NCI-H82 treated with DMSO at 0.1 percent for 48 hours (cell line): ENCODE results near the gene PIP4K2A.
"Not testable (repeated sequence)": the region's sequence is repeated elsewhere in the genome, so short reads cannot be mapped to it uniquely, and the experiment has no call there.

ENCODE experiments used
- DNase-seq: peaks from one replicate; lab custom pipeline; 2025; ENCODE audit not compliant: unreplicated experiment; lab: John Stamatoyannopoulos, UW

PIP4K2A gene

DNA sequence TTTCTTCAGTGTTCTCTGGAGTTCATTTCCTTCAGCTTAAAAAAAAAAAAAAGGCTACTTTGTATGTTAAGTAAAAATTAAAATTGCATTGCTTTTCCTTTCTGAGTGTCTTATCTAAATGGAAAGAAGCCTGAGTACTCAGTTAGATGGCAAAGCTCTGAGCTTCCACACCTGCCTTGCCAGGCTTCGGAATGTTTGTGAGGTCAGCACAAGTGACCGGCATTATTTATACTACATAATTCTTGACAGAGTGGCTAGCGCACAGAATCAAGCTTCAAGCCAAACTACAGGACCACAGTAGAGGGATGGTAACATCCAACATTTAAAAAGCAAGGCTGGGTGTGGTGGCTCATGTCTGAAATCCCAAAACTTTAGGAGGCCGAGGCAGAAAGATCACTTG lies 17.3 kb downstream of the PIP4K2A start:
- no peak for DNase-seq

DNA sequence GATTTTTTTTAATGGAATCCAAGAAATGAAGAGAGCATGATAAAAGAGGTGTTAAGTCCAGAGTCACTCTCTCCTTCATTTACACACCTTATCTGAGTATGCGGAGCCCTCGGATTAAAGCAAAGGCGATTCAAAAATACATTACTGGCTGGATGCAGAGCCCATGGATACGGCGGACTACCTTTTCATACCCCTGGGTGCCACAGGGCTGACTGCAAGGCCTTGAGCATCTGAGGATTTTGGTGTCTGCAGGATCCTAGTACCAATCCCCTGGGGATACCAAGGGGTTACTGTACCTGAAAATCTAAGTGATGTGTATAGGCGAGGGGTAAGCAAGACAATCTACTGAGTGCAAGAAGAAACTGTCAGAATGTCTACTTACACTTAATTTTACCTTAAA lies 20.5 kb downstream of the PIP4K2A start:
- DNase-seq: no peak

DNA sequence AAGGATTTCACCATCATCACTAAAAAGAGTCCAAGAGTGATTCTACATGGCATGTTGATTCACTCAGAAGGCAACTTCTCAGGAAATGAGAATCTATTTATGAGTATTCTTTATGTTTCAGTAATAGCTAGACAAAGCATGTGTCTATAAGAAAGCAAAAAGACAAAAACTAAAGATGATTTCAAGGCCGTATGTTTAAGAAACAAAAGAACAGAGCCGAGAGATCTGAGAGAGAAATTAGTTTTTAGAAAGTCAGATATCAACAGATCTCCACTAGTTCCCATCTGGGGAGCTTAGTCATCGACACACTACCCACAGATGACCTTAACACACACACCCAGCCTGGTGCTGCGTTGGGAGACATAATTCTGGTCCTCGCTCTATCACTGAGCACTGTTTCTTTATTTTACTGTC lies 21.0 kb downstream of the PIP4K2A start:
- no peak for DNase-seq

DNA sequence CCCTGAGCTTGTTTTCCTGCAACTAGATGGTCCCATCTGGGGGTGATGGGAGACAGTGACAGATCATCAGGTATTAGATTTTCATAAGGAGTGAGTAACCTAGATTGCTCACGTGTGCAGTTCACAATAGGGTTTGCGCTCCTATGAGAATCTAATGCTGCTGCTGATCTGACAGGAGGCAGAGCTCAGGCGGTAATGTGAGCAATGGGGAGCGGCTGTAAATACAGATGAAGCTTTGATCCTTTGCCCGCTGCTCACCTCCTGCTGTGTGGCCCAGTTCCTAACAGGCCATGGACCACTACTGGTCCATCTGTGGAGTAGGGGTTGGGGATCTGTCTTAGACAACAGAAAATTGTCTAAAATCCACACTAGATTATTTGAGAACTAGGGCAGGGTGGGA lies 22.3 kb downstream of the PIP4K2A start:
- DNase-seq: not testable (repeated sequence)

DNA sequence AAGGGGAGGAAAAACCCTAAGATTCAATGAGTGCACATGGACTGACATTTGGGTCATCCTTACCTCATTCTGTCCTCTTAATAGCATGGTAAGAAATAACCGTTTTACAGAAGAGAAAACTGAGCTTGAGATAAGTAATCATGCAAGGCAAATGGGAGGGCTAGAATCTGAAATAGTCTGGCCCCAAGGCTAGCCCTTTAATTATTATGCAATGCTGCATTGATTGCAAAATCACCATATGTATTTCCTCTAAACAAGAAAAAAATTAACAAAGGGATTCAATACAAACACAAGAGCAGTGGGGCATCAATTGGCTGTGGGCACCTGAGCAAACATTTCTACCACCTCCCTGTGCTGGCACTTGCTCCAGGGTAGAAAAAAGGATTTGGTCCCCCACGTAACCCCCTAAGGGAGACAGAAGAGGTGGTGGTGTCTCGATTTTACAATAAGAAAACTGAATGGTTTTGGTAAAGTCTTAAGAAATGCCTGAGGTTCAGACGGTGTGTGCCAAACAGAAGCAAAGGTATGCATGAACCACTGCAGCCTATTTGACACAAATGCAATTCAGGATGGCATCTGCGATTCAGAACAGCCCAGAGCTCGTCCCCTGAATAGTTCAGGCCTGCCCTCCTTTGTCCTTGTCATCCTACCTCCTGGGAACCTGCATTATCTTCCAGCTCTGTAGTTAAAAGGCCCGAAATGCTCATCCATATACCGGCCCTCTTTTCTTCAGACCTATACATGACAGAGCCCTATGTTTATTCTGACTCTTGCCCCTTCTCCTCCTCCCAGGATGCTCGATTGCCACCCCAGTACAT lies 23.6 kb downstream of the PIP4K2A start:
- DNase-seq: no peak

DNA sequence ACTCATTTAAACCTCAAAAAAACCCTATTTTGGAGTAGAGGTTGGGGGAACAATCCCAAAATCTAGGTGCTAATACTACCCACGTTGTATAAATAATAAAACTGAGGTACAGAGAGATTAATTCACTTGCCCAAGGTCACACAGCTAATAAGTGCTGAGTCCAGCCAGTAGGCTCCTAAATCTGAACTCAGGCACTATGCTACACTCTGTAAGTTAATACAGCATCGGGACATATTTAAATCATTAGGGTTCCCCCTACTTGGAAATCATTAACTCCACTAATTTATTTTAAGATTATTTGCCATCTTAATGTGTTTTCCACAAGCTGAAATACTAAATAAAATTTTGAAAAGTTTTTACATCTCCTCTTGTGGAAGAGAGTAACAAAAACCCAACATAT lies 24.2 kb downstream of the PIP4K2A start:
- no peak for DNase-seq

DNA sequence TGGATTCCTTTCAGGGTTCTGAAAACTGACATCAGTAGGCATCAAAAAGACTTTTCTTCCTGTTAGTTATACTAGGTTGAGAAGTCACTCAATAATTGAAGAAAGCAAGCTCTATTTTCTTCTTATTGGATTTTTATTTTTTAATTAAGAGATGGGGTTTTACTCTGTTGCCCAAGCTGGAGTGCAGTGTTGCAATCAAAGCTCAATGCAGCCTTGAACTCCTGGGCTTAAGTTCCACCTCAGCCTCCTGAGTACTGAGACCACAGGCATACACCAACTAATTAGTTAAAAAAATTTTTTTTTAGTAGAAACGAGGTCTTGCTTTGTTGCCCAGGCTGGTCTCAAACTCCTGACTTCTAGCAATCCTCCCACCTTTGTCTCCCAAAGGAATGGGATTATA lies 28.0 kb downstream of the PIP4K2A start:
- no peak for DNase-seq

DNA sequence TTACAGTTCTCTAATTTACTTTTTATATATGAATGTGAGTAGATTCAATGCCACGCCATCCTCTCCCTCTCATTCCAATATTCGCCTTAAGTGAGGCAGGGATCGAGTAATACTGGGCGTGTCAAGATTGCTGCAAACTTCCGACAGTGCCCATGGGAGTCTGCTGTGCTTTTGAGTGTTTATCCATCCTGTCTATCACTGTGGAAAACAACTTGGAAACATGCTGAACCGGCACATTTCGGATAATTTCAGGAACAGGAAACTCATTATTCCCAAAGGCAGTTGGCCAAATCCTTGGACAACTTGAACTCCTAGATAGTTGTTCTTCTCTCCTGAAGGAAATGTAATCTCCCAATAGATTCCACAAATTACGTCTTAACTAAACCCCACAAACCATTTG lies 28.5 kb downstream of the PIP4K2A start:
- no peak for DNase-seq

DNA sequence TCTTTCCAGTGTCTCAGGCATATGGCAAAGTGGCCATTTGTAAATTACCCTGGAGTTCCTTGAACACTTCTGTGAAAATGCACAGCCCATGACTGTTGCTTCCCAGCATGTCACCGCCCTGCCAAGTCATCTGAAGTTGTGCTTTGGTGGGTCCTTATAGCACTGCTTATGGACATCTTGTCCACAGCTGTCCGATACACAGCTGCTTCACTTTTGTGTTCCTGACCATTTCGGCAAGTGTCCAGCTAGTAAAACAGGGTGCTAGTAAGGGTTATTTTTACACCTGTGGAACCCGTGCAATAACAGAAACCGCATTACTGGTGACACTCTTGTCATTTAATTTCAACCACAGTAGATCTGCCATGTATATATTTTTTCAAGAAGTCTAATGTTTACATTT lies 29.7 kb downstream of the PIP4K2A start:
- DNase-seq: no peak

DNA sequence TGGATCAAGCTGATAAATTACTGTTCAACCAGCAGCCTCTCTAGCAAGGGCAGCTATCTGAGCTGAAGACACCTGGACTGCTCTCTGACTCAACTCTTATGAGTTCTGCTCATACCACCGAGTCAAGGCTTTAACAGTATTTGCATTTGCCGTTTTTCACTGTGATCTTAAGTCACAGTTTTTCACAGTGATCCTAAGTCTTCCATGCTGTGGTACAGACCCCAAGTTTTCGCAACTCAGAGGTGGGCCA lies 31.3 kb downstream of the PIP4K2A start:
- no peak for DNase-seq

DNA sequence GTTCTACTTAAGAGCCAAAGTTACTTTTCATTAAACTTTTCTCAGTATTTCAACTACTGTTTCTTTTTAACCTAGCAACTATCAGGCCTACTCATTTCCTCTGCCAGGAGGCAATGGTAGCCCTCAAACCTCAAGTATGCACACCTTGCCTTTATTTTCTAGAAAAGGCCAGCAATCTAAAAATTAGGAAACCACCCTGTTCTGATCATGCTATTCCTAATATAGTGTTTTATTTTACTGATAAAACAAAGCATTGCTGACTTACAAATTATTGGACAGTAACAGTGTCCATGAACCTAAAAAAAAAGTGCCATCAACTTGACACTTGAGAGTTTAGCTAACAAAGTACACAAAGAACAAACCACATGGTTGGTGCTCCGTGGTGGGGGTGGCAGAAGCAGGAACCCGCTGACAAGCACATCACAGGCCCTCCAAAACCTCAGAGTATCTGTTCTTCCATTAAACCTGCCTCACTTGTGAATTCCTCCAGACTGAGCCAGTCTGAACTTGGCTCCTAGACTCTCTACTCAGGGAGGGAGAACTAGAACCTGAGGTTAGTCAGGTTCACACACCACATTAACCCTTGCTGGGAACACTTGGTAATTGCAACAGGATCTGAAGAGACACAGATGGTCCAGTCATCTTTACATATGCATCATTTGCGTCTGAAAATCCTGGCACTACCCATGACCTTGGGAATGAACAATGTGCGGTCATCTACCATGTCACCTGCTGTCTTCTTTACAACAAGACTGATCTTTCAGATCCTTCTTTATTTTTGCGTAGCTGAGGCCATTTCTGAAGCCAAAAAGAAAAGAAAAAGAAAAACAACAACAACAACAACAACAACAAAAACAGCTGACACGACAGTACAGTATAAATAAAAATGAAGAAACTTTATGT lies 31.9 kb downstream of the PIP4K2A start:
- DNase-seq: no peak

DNA sequence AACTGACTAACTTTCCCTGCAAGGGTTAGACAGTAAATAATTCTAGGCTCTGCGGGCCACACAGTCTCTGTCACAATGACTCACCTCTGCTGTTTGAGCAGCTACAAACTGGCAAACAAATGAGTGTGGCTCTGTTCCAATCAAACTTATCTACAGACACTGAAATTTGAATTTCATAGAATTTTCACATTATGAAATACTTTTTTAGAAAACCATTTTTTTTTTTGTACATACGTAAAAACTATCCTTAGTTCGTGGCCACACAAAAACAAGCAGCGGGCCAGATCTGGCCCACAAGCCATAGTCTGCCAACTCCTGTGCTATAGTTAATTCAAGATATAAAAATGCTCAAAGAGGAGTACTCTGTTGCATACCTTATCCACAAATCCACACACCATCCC lies 32.6 kb downstream of the PIP4K2A start:
- no peak for DNase-seq

DNA sequence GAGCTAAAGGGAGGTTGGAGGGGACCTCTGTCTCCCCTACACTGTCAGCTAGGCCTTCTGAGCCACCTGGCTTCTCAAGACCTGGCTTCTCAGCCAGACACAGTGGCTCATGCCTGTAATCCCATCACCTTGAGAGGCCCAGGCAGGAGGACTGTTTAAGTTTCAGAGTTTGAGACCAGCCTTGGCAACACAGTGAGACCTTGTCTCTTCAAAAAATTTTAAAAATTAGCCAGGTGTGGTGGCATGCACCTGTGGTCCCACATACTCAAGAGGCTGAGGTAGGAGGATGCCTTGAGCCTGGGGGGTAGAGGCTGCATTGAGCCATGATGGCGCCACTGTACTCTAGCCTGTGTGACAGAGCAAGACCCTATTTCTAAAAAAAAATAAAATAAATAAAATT lies 33.1 kb downstream of the PIP4K2A start:
- no peak for DNase-seq

DNA sequence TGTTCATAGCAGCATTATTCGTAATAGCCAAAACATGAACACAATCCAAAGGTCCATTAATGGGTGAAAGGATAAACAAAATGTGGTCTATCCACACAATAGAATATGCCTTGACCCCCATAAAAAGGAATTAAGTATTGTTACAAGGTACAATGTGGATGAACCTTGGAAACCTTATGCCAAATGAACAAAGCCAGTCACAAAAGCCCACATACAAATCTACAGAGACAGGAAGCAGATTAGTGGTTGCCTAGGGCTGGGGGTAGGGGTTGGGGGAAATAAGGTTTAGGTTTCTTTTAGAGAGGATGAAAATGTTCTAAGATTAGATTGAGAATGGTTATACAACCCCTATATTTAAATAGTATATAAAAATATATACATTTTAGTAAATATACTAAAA lies 34.8 kb downstream of the PIP4K2A start:
- DNase-seq: no peak

DNA sequence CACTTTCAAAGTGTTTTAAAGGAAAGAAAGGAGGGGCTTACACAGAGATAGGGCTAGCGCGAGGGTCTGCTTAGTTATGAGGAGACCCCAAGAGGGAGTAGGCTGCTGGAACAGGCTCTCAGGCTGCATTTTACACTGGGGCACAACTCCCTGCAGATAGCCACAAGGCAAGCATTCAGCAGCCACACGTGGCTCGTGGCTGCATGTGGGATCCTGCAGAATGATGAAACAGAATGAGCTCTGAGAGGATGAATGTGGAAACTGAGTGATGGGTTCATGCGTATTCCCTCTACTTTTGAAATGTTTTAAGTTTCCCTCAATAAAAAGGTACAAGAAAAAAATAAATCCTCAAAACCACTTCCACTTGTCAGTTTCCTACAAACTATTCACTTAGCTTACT lies 37.0 kb downstream of the PIP4K2A start:
- DNase-seq: no peak

DNA sequence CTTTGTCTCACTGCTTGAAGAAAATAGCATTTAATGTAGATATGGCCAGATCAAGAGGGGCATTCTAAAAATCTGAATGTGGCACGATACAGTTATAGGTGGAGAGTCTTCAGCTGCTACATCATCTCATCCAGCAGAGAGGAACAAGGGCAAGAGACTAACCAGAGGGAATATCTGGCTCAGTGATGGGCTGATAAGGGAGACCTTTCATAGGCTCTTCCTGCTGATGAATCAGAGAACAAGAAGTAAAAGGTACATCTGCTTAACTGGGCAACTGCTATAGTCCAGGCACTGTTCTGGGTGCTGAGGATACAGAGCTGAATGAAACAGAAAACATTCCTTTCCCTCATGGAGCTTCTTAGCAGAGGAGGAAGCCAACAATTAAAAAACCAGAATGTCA lies 37.9 kb downstream of the PIP4K2A start:
- no peak for DNase-seq

DNA sequence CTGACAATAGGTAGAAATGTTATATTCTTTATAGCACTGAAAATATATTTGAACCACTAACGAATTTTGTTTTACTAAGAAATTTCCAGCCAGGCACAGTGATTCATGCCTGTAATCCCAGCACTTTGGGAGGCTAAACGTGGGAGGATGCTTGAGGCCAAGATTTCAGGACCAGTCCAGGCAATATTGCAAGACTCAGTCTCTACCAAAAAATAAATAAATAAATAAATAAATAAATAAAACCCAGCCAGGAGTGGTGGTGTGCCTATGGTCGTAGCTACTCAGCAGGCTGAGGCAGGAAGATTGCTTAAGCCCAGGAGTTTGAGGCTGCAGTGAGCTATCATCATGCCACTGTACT lies 39.8 kb downstream of the PIP4K2A start:
- DNase-seq: no peak

DNA sequence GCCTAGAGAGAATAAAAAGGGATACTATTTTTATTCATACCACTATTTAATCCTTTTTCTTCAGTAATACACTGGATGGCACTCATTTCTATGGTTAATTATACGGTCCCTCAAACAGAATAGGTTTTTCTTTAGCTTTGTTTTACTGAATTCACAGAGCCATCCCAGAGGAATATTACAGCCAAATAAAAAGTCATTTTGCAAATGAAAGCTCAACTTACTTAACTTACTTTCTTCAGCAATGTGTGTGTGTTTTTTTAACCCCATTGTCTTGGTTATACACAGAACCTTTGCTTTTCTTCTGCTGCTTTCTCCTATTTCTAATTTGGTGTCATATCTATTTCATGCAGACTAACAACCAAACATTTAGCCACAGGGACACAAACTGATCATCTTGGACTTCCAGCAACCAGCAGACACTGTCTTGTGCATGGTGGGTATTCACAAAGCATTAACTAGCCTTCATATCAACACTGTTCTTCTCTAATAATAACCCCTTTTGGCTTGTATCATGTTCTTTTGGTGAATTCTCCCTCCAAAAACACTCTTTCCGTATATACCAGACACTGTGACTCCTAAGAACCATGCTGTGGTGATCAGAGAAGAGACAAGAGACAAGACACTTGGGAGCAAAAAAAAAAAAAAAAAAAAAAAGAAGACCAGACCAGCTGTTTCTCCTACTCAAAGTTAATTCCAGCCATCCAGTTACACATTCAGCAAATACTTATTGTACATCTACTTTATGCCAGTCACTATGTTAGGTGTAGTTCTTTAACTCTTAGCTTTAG lies 40.4 kb downstream of the PIP4K2A start:
- DNase-seq: no peak

DNA sequence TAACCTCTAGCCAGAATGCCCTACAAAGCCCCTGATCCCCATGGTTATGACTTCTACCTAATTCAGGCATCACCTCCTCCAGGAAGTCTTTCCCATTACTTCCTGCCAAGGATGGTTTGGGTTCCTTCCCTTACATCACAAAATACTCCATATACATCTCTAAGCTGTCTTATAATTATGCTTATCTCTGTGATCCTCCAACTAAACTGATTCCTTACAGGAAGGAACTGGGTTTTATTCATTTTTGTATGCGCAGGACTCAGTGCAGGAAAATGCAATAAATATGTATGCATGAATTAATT lies 41.3 kb downstream of the PIP4K2A start:
- DNase-seq: no peak

DNA sequence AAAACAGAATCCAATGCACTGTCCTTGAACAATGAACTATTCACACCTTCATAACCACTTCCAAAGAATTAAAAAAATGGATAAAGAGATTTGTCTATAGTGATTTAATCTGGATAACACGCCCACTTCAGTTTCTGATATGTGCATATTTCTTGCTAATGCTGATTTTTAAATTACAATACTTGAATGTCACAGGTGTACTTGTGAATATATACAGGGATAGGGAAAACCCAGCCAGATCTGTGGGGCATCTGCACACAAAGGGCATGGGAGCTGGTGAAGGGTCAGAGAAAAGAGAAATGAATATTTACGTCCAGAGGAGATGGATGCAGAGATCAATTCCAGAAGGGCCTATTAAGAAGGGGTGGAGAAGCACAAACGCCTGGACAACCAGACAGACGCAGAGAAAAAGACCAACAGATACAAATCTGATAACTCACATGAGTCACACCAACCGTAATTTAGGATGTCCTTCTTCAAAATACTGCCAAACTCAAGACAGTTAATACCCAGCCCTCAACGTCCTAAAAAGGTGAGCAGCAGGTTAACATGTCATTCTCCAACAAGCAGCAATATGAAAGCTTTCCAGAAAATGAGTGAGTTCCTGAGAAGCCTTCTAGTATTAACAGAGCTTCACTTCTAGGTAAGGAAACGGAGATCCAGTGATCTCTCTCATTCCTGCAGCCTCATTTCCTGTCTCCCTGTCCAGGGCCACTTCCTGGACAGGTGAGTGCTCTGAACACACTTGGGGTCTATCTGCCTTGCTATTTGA lies 41.9 kb downstream of the PIP4K2A start:
- DNase-seq: no peak

DNA sequence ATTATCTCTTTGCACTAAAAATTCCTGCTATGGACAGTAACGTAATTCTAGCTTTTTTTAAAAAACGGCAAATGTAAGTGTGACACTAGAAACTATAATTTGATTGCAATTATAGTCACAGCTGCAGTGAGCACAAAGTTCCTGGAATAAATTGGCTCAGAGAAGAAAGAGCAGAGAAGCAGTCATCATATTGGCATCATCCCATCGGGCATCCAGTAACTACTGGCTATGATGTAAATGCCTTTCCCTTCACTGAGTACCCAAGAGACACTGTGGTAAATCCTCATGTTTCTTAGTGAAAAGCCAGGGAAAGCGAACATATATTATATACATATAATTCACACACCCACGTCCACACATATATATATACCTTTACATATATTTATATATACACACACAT lies 43.6 kb downstream of the PIP4K2A start:
- DNase-seq: no peak
